OCI-M1 (cell line): ENCODE measurements around the gene SLC9A8.
A peak's percentile ranks its signal among the peaks of the same experiment; 100 is the strongest.
"Not testable (repeated sequence)": the region's sequence is repeated elsewhere in the genome, so short reads cannot be mapped to it uniquely, and the experiment has no call there.

Experiments used
- DNase-seq: peaks from one replicate; lab custom pipeline; 2025; lab: John Stamatoyannopoulos, UW

The SLC9A8 gene

GRCh38 chr20:49893242-49894072, 80.8 kb downstream of the SLC9A8 start:
- DNase-seq = no peak

GRCh38 chr20:49894073-49894470, 81.4 kb downstream of the SLC9A8 start:
- no peak for DNase-seq

GRCh38 chr20:49895474-49896093, 83.0 kb downstream of the SLC9A8 start:
- DNase-seq = not testable (repeated sequence)

- DNase-seq = no peak
Measured at GRCh38 chr20:49896204-49896603, 83.6 kb downstream of the SLC9A8 start.

- no peak for DNase-seq
Measured at GRCh38 chr20:49899541-49900383, 87.1 kb downstream of the SLC9A8 start.

- no peak for DNase-seq
Measured at GRCh38 chr20:49901588-49901987, 89.0 kb downstream of the SLC9A8 start.

- no peak for DNase-seq
Measured at GRCh38 chr20:49904440-49905214, 92.0 kb downstream of the SLC9A8 start.

- no peak for DNase-seq
Measured at GRCh38 chr20:49905415-49906091, 92.9 kb downstream of the SLC9A8 start.

- DNase-seq = no peak
Measured at GRCh38 chr20:49906101-49906604, 93.5 kb downstream of the SLC9A8 start.

GRCh38 chr20:49906615-49907154, 94.1 kb downstream of the SLC9A8 start:
- no peak for DNase-seq

- DNase-seq = no peak
Measured at GRCh38 chr20:49907405-49908257, 95.0 kb downstream of the SLC9A8 start.

- no peak for DNase-seq
Measured at GRCh38 chr20:49908258-49908565, 95.6 kb downstream of the SLC9A8 start.

GRCh38 chr20:49909499-49910339, 97.1 kb downstream of the SLC9A8 start:
- DNase-seq = no peak

GRCh38 chr20:49910340-49910706, 97.7 kb downstream of the SLC9A8 start:
- DNase-seq = no peak

GRCh38 chr20:49913399-49914047, 100.9 kb downstream of the SLC9A8 start:
- no peak for DNase-seq

- peak; percentile 35 for DNase-seq
Measured at GRCh38 chr20:49914310-49915117, 101.9 kb downstream of the SLC9A8 start.

- no peak for DNase-seq
Measured at GRCh38 chr20:49915118-49915379, 102.4 kb downstream of the SLC9A8 start.
